SK-N-SH (cell line): ENCODE measurements around the gene UGT1A10. TPM values are rescaled to one million over a fixed set of nuclear protein-coding genes. Genes with fewer than 3 reads are reported as not detected.

ENCODE experiments used
- CTCF ChIA-PET: fragments of 300-600, 350-600 bp; formaldehyde crosslinking; extraction: SDS; loops from one replicate; lab custom pipeline; 2021; lab: Yijun Ruan, JAX
- POLR2A ChIA-PET: fragments of 350-600 bp; sonication (Branson Sonifier 250); formaldehyde crosslinking; extraction: SDS; loops from one replicate; lab custom pipeline; 2020; ENCODE audit warnings: antibody characterized with exemption, inconsistent platforms; lab: Yijun Ruan, JAX
- DNase-seq: peaks from one replicate; pipeline ENCODE4 v3.0.0; 2012
- H2AFZ ChIP-seq: fragments of 200-600 bp; sonication (generic); 2 replicates; pipeline ENCODE4 v1.8.1; 2016; ENCODE audit warnings: antibody characterized with exemption, mild to moderate bottlenecking, low read depth
- H3F3A ChIP-seq: fragments of 200-600 bp; sonication (generic); replicated peaks from 2 replicates; pipeline ENCODE3; 2016; ENCODE audit warnings: antibody characterized with exemption, mild to moderate bottlenecking; ENCODE audit not compliant: insufficient read depth
- H3K27ac ChIP-seq, 2 experiments: fragments of 200-500 bp in 1 of 2; fragments of 200-600 bp in 1 of 2; sonication (Bioruptor generic) in 1 of 2; sonication (generic), shearing (Covaris generic) in 1 of 2; 2 replicates each; pipeline versions ENCODE4 v1.5.1 to v1.6.1; 2014 to 2016; ENCODE audit warnings: low read depth in 2 of 2, inconsistent platforms in 1 of 2, low read length in 1 of 2, mild to moderate bottlenecking in 1 of 2, mixed read lengths in 1 of 2
- H3K27me3 ChIP-seq: fragments of 200-600 bp; sonication (generic), shearing (Covaris generic); 2 replicates; pipeline ENCODE4 v1.6.1; 2016; ENCODE audit warnings: mixed run types; ENCODE audit not compliant: insufficient read depth
- H3K36me3 ChIP-seq, 2 experiments: fragments of 200-500 bp in 1 of 2; fragments of 200-600 bp in 1 of 2; sonication (Bioruptor generic) in 1 of 2; sonication (generic) in 1 of 2; replicated peaks in 1 of 2; 2 replicates each; pipeline versions ENCODE3 to v1.5.1; 2014 to 2016; ENCODE audit warnings: low read length in 1 of 2, mild to moderate bottlenecking in 1 of 2; ENCODE audit not compliant: insufficient read depth in 2 of 2, control insufficient read depth in 1 of 2
- H3K4me1 ChIP-seq, 2 experiments: fragments of 200-500 bp in 1 of 2; fragments of 200-600 bp in 1 of 2; sonication (Bioruptor generic) in 1 of 2; sonication (generic), shearing (Covaris generic) in 1 of 2; 2 replicates each; pipeline versions ENCODE4 v1.5.1 to v1.6.1; 2014 to 2016; ENCODE audit warnings: low read depth in 1 of 2, low read length in 1 of 2, mixed run types in 1 of 2; ENCODE audit not compliant: insufficient read depth in 2 of 2, control insufficient read depth in 1 of 2
- H3K4me2 ChIP-seq: fragments of 200-600 bp; sonication (generic), shearing (Covaris generic); 2 replicates; pipeline ENCODE4 v1.6.1; 2017; ENCODE audit warnings: mixed run types
- H3K4me3 ChIP-seq, 2 experiments: fragments of 200-500 bp in 1 of 2; fragments of 200-600 bp in 1 of 2; sonication (Bioruptor generic) in 1 of 2; sonication (generic), shearing (Covaris generic) in 1 of 2; 2 replicates each; pipeline versions ENCODE4 v1.5.1 to v1.8.1; 2014 to 2016; ENCODE audit warnings: low read depth in 2 of 2, inconsistent platforms in 1 of 2, low read length in 1 of 2, mild to moderate bottlenecking in 1 of 2, mixed read lengths in 1 of 2, moderate library complexity in 1 of 2
- H3K79me2 ChIP-seq: fragments of 200-600 bp; sonication (generic); 2 replicates; pipeline ENCODE4 v1.8.1; 2017; ENCODE audit warnings: mild to moderate bottlenecking; ENCODE audit not compliant: insufficient read depth
- H3K9ac ChIP-seq: fragments of 200-600 bp; sonication (generic); 2 replicates; pipeline ENCODE4 v1.6.1; 2017; ENCODE audit warnings: mixed run types
- H3K9me2 ChIP-seq: fragments of 200-600 bp; sonication (generic); 2 replicates; pipeline ENCODE4 v1.6.1; 2017; ENCODE audit warnings: mixed run types
- H3K9me3 ChIP-seq: fragments of 200-600 bp; sonication (generic); 2 replicates; pipeline ENCODE4 v1.6.1; 2017; ENCODE audit warnings: mixed run types, mild to moderate bottlenecking, moderate library complexity
- H4K20me1 ChIP-seq: fragments of 200-600 bp; sonication (generic); 2 replicates; pipeline ENCODE4 v1.6.1; 2017; ENCODE audit warnings: mild to moderate bottlenecking, mixed run types; ENCODE audit not compliant: insufficient read depth
- CTCF ChIP-seq: fragments of 200-600 bp; sonication (generic); IDR thresholded peaks from 2 replicates; pipeline ENCODE4 v1.6.1; 2017; ENCODE audit warnings: antibody characterized with exemption, mild to moderate bottlenecking, moderate library complexity
- ELF1 ChIP-seq: IDR thresholded peaks from 2 replicates; pipeline ENCODE4 v1.4.0; 2012
- EP300 ChIP-seq, 2 experiments: IDR thresholded peaks; 2 replicates each; pipeline versions ENCODE4 v1.4.0 to v1.6.1; 2012; ENCODE audit warnings: borderline replicate concordance in 1 of 2, low read depth in 1 of 2, low read length in 1 of 2
- EZH2phosphoT487 ChIP-seq: fragments of 200-600 bp; sonication (generic); IDR thresholded peaks from 2 replicates; pipeline ENCODE4 v1.6.1; 2017; ENCODE audit warnings: low read depth, mixed run types, mild to moderate bottlenecking, antibody characterized with exemption, moderate library complexity, borderline replicate concordance
- FOSL2 ChIP-seq: IDR thresholded peaks from 2 replicates; pipeline ENCODE4 v1.4.0; 2012; ENCODE audit warnings: low read depth, mild to moderate bottlenecking, moderate library complexity, borderline replicate concordance
- FOXJ3 ChIP-seq: sonication (generic); formaldehyde crosslinking; IDR thresholded peaks from 2 replicates; pipeline ENCODE4 v1.5.1; 2020; ENCODE audit warnings: mild to moderate bottlenecking, missing genetic modification reagents
- FOXM1 ChIP-seq: IDR thresholded peaks from 2 replicates; pipeline ENCODE4 v1.4.0; 2012; ENCODE audit warnings: low read depth, mild to moderate bottlenecking
- GABPA ChIP-seq: IDR thresholded peaks from 2 replicates; pipeline ENCODE4 v1.4.0; 2012; ENCODE audit warnings: low read depth, mild to moderate bottlenecking
- IRF3 ChIP-seq: fragments of 150-350 bp; IDR thresholded peaks from 2 replicates; pipeline ENCODE4 v1.6.1; 2016; ENCODE audit warnings: mild to moderate bottlenecking, low read depth, low read length
- PBX3 ChIP-seq: IDR thresholded peaks from 2 replicates; pipeline ENCODE4; 2012
- POLR2AphosphoS5 ChIP-seq: IDR thresholded peaks from 2 replicates; pipeline ENCODE4 v1.6.1; 2012; ENCODE audit warnings: low read depth, low read length
- RAD21 ChIP-seq: IDR thresholded peaks from 2 replicates; pipeline ENCODE4 v1.6.1; 2012; ENCODE audit warnings: mild to moderate bottlenecking, low read length
- RCOR1 ChIP-seq: fragments of 150-350 bp; IDR thresholded peaks from 2 replicates; pipeline ENCODE4 v1.6.1; 2017; ENCODE audit warnings: antibody characterized with exemption, low read length
- TAF1 ChIP-seq: IDR thresholded peaks from 2 replicates; pipeline ENCODE4 v1.6.1; 2012; ENCODE audit warnings: low read depth, mild to moderate bottlenecking, low read length, moderate library complexity, borderline replicate concordance
- TCF12 ChIP-seq: IDR thresholded peaks from 2 replicates; pipeline ENCODE4 v1.4.0; 2012
- ZBTB33 ChIP-seq: IDR thresholded peaks from 2 replicates; pipeline ENCODE4 v1.4.0; 2012; ENCODE audit warnings: low read depth, borderline replicate concordance
- WGBS: methylation state at CpG from one replicate; pipeline ENCODE4 v1.1.6; 2017; ENCODE audit warnings: low lambda C conversion rate; 5-methylcytosine and 5-hydroxymethylcytosine counted together
- polyA plus RNA-seq, 3 experiments: library from polyadenylated mRNA; depleted of rRNA; stranded (reverse); fragments of >200 nt; gene quantifications; 2 replicates each; pipeline ENCODE4 v1.2.3, GENCODE V29; 2012

UGT1A10 gene
- polyA plus RNA-seq, 1 of the 3 experiments (the other 2 are of a cell fraction): not detected

- Histone ChIP-seq H2AFZ (no peak overlapping the region), H3K4me1 (no peaks in the 10 kb centered on the region), H3F3A (no peaks in the 10 kb centered on the region), H3K9ac (no peak overlapping the region)
- CTCF ChIA-PET: no interaction called here
- TF ChIP-seq EZH2phosphoT487 (no peak), GABPA (no peak), TAF1 (no peak)
- TF ChIP-seq, all 33 proteins: peak for 0
- POLR2A ChIA-PET: no interaction called here
- no peak for DNase-seq
- Histone ChIP-seq H3K9me3 (no peaks in the 10 kb centered on the region), H3K36me3 (no peaks in the 10 kb centered on the region), H3K4me3 (no peak overlapping the region; a peak in 1 of 4 replicates), H3K79me2 (no peaks in the 10 kb centered on the region), H4K20me1 (no peaks in the 10 kb centered on the region), H3K27me3 (no peaks in the 10 kb centered on the region), H3K9me2 (no peaks in the 10 kb centered on the region), H3K27ac (no peak overlapping the region), H3K4me2 (no peak overlapping the region)
- 43% methylated on average over 4 of the region's 4 CpGs for WGBS
These were observed 130.2 kb downstream of the UGT1A10 start for GRCh38 chr2:233766416-233766815.

GRCh38 chr2:233768076-233768475, 131.8 kb downstream of the UGT1A10 start:
- no peaks in the 10 kb centered on the region for H3K4me1 ChIP-seq
- no peak overlapping the region for H3K27ac ChIP-seq
- no peaks in the 10 kb centered on the region for H3F3A ChIP-seq
- TF ChIP-seq RAD21 (no peak), IRF3 (no peak), ZBTB33 (no peak), RCOR1 (no peak), PBX3 (no peak), FOXJ3 (no peak), ELF1 (no peak), CTCF (no peak), EP300 (IDR thresholded peaks at IDR 0.05; ENCODE audit: borderline replicate concordance in 1 of 2, low read depth in 1 of 2, low read length in 1 of 2) (no peak), FOSL2 (no peak), POLR2AphosphoS5 (no peak), TCF12 (no peak), FOXM1 (no peak), EZH2phosphoT487 (no peak)
- H3K79me2 ChIP-seq: no peaks in the 10 kb centered on the region
- no peak overlapping the region for H2AFZ ChIP-seq
- WGBS: 70% methylated on average over 4 of the region's 4 CpGs
- H3K4me3 ChIP-seq: no peak overlapping the region
- H3K9ac ChIP-seq: no peak overlapping the region
- H3K9me3 ChIP-seq: no peaks in the 10 kb centered on the region
- no peaks in the 10 kb centered on the region for H3K36me3 ChIP-seq
- H3K9me2 ChIP-seq: no peaks in the 10 kb centered on the region
- no peak overlapping the region for H3K4me2 ChIP-seq
- no peaks in the 10 kb centered on the region for H4K20me1 ChIP-seq
- POLR2A ChIA-PET: no interaction called here
- H3K27me3 ChIP-seq: no peaks in the 10 kb centered on the region; the same call in 1 of the 2 replicates
- no peak for DNase-seq
- CTCF ChIA-PET: no interaction called here
